ENCODE results near the gene AARSD1.
A peak's percentile ranks its signal among the peaks of the same experiment; 100 is the strongest.
"Not testable (repeated sequence)": the region's sequence is repeated elsewhere in the genome, so short reads cannot be mapped to it uniquely, and the experiment has no call there.

The AARSD1 gene

GRCh38 chr17:42997390-42997983 lies 33.2 kb upstream of the AARSD1 start:
- peak overlapping the region; percentile 85 for H3K4me3 ChIP-seq (ENCODE audit: low read depth, low read length)
- peak; percentile 51 for DNase-seq
- H3K36me3 ChIP-seq = peaks cover 52% of the 10 kb centered on the region
- no peak for TF ChIP-seq CTCF (IDR thresholded peaks at IDR 0.05; ENCODE audit: low read depth, low read length)
- H3K27me3 ChIP-seq (ENCODE audit: insufficient read depth, low read depth, severe bottlenecking) = no peaks in the 10 kb centered on the region
- no peaks in the 10 kb centered on the region for H3K9me3 ChIP-seq (ENCODE audit: severe bottlenecking)
- peak overlapping the region; percentile 55 for H3K27ac ChIP-seq

- not testable (repeated sequence) for H3K27ac ChIP-seq; DNase-seq; H3K27me3 ChIP-seq (ENCODE audit: insufficient read depth, low read depth, severe bottlenecking); H3K9me3 ChIP-seq (ENCODE audit: severe bottlenecking); H3K4me3 ChIP-seq (ENCODE audit: low read depth, low read length)
- H3K36me3 ChIP-seq = peaks cover 51% of the 10 kb centered on the region
Measured at GRCh38 chr17:42993913-42994312, 29.7 kb upstream of the AARSD1 start.

GRCh38 chr17:42992872-42993271 lies 28.6 kb upstream of the AARSD1 start:
- Histone ChIP-seq H3K36me3 (peaks cover 57% of the 10 kb centered on the region), H3K4me3 (ENCODE audit: low read depth, low read length) (no peak overlapping the region), H3K27me3 (ENCODE audit: insufficient read depth, low read depth, severe bottlenecking) (no peaks in the 10 kb centered on the region), H3K9me3 (ENCODE audit: severe bottlenecking) (no peaks in the 10 kb centered on the region), H3K27ac (no peak overlapping the region)
- no peak for DNase-seq
- no peak for TF ChIP-seq CTCF (IDR thresholded peaks at IDR 0.05; ENCODE audit: low read depth, low read length)

GRCh38 chr17:42991471-42991870 lies 27.2 kb upstream of the AARSD1 start:
- TF ChIP-seq CTCF (IDR thresholded peaks at IDR 0.05; ENCODE audit: low read depth, low read length) = no peak
- Histone ChIP-seq H3K9me3 (ENCODE audit: severe bottlenecking) (no peaks in the 10 kb centered on the region), H3K27ac (no peak overlapping the region), H3K27me3 (ENCODE audit: insufficient read depth, low read depth, severe bottlenecking) (no peaks in the 10 kb centered on the region), H3K4me3 (ENCODE audit: low read depth, low read length) (no peak overlapping the region), H3K36me3 (peaks cover 71% of the 10 kb centered on the region)
- no peak for DNase-seq

GRCh38 chr17:42989726-42990652 lies 25.7 kb upstream of the AARSD1 start:
- H3K36me3 ChIP-seq = peaks cover 84% of the 10 kb centered on the region
- H3K27ac ChIP-seq = no peak overlapping the region
- DNase-seq = no peak

More at GRCh38 chr17:42989726-42990652, 25.7 kb upstream of the AARSD1 start:
- Histone ChIP-seq H3K4me3 (ENCODE audit: low read depth, low read length) (no peak overlapping the region), H3K9me3 (ENCODE audit: severe bottlenecking) (no peaks in the 10 kb centered on the region), H3K27me3 (ENCODE audit: insufficient read depth, low read depth, severe bottlenecking) (no peaks in the 10 kb centered on the region)
- TF ChIP-seq CTCF (IDR thresholded peaks at IDR 0.05; ENCODE audit: low read depth, low read length) = no peak
